ENCODE measurements around the gene MESD.
"Not testable (repeated sequence)": the region's sequence is repeated elsewhere in the genome, so short reads cannot be mapped to it uniquely, and the experiment has no call there.

Gene MESD

GRCh38 chr15:80957556-80957955 lies 32.1 kb downstream of the MESD start:
- DNase-seq, result no peak

- not testable (repeated sequence) for DNase-seq
These were observed 33.8 kb downstream of the MESD start for GRCh38 chr15:80955571-80956452.

- DNase-seq, result no peak
These were observed 35.5 kb downstream of the MESD start for GRCh38 chr15:80953953-80954778.

GRCh38 chr15:80953001-80953952 lies 36.3 kb downstream of the MESD start:
- DNase-seq, result no peak

GRCh38 chr15:80951941-80952340 lies 37.7 kb downstream of the MESD start:
- DNase-seq, result no peak

- DNase-seq, result no peak
These were observed 39.1 kb downstream of the MESD start for GRCh38 chr15:80950291-80951078.

- DNase-seq, result no peak
These were observed 39.9 kb downstream of the MESD start for GRCh38 chr15:80949756-80950155.

GRCh38 chr15:80948651-80949292 lies 40.8 kb downstream of the MESD start:
- DNase-seq, result no peak

- DNase-seq, result no peak
These were observed 43.0 kb downstream of the MESD start for GRCh38 chr15:80946576-80946975.

GRCh38 chr15:80945605-80946004 lies 44.0 kb downstream of the MESD start:
- DNase-seq, result no peak

GRCh38 chr15:80944818-80945217 lies 44.8 kb downstream of the MESD start:
- no peak for DNase-seq

- DNase-seq, result no peak
These were observed 46.7 kb downstream of the MESD start for GRCh38 chr15:80942746-80943565.

GRCh38 chr15:80942266-80942665 lies 47.4 kb downstream of the MESD start:
- no peak for DNase-seq

- no peak for DNase-seq
These were observed 48.8 kb downstream of the MESD start for GRCh38 chr15:80940851-80941250.

- no peak for DNase-seq
These were observed 49.3 kb downstream of the MESD start for GRCh38 chr15:80940331-80940730.

- no peak for DNase-seq
These were observed 50.4 kb downstream of the MESD start for GRCh38 chr15:80939216-80939615.

- no peak for DNase-seq
These were observed 51.9 kb downstream of the MESD start for GRCh38 chr15:80937718-80938117.

- DNase-seq, result no peak
These were observed 53.1 kb downstream of the MESD start for GRCh38 chr15:80936288-80937078.

GRCh38 chr15:80934761-80935221 lies 54.8 kb downstream of the MESD start:
- DNase-seq, result no peak

- no peak for DNase-seq
These were observed 56.6 kb downstream of the MESD start for GRCh38 chr15:80932989-80933388.

Data from DMS79 treated with DMSO at 0.1 percent for 48 hours (cell line).